Fibroblast of lung (primary cell): ENCODE measurements around the gene DPH7.

Source experiments
- CTCF ChIP-seq, 2 donors: IDR thresholded peaks in 1 of 2; conservative IDR thresholded peaks in 1 of 2; 1 replicate in 1 of 2; 2 replicates in 1 of 2; pipeline ENCODE4 v1.5.1; 2011 to 2012; ENCODE audit warnings: low read length in 2 of 2, control low read depth in 1 of 2, inconsistent platforms in 1 of 2, low read depth in 1 of 2, mild to moderate bottlenecking in 1 of 2
- EZH2 ChIP-seq: IDR thresholded peaks from 2 replicates; pipeline ENCODE4 v1.5.1; 2012; ENCODE audit warnings: low read length, control low read depth, mild to moderate bottlenecking; ENCODE audit errors: missing control alignments

DNA sequence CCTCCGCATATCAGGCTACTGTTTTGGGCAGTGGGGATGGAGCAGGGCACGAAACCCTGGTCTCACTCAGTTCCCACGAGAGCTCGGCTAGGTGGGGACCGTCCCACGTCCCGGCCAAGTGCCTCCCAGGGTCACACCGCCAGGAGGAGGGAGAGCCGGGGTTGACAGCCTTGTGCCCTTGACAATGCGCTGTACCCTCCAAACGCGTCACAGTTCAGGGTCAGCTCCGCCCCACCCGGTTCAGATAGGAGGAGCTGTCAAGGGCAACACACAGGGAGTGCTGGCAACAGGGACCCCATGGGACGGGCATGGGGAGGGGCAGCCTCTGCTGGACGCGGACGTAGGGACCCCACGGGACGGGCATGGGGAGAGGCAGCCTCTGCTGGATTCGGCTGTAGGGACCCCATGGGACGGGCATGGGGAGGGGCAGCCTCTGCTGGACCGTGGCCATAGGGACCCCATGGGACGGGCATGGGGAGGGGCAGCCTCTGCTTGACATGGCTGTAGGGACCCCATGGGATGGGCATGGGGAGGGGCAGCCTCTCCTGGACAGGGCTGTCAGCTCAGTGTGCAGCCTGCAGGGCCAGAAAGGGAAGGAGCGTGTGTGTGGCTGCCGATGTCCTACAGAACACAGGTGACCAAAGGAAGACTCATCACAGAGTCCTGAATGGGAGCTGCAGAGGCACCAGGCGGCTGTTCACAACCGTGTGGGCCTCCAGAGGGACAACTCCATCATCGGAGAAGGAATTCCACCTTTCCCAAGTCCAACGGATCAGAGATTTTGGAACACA, 57.9 kb downstream of the DPH7 start:
- no peak for TF ChIP-seq EZH2
- no peak for TF ChIP-seq CTCF (conservative IDR thresholded peaks at IDR 0.05 in 1 of 2, IDR thresholded peaks at IDR 0.05 in 1 of 2; ENCODE audit: low read depth in 1 of 2, low read length in 2 of 2)
